ENCODE results near the gene RAB3GAP1. TPM values are rescaled to one million over a fixed set of nuclear protein-coding genes. Genes with fewer than 3 reads are reported as not detected.

The RAB3GAP1 gene
- total RNA-seq, 2 donors from 2014 or later, result 28.5 to 29.6 TPM

DNA sequence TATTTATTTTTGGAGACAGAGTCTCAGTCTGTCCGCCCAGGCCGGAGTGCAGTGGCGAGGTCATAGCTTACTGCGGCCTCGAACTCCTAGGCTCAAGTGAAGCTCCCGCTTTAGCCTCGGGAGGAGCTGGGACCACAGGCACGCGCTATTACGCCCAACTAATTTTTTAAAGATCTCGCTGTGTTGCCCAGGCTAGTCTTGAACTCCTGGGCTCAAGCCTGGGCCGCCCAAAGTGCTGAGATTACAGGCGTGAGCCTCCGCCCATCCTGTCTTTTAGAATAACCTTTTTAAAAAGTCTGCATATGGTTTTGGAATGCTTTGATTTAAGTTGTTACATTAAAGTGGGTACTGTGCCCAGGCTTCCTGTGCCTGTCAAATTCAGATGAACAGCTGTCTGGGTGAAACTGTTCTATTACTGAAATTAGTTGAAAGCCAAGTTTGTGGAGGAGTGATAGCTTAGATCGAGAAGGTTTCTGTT, 944 bp downstream of the RAB3GAP1 start:
- no peak overlapping the region for H3K27ac ChIP-seq (ENCODE audit: low read depth, low read length)
- H3K4me1 Mint-ChIP-seq, result peaks cover 20% of the 10 kb centered on the region
- TF ChIP-seq, protein P1, sequence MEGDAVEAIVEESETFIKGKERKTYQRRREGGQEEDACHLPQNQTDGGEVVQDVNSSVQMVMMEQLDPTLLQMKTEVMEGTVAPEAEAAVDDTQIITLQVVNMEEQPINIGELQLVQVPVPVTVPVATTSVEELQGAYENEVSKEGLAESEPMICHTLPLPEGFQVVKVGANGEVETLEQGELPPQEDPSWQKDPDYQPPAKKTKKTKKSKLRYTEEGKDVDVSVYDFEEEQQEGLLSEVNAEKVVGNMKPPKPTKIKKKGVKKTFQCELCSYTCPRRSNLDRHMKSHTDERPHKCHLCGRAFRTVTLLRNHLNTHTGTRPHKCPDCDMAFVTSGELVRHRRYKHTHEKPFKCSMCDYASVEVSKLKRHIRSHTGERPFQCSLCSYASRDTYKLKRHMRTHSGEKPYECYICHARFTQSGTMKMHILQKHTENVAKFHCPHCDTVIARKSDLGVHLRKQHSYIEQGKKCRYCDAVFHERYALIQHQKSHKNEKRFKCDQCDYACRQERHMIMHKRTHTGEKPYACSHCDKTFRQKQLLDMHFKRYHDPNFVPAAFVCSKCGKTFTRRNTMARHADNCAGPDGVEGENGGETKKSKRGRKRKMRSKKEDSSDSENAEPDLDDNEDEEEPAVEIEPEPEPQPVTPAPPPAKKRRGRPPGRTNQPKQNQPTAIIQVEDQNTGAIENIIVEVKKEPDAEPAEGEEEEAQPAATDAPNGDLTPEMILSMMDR (conservative IDR thresholded peaks at IDR 0.05), result no peak

DNA sequence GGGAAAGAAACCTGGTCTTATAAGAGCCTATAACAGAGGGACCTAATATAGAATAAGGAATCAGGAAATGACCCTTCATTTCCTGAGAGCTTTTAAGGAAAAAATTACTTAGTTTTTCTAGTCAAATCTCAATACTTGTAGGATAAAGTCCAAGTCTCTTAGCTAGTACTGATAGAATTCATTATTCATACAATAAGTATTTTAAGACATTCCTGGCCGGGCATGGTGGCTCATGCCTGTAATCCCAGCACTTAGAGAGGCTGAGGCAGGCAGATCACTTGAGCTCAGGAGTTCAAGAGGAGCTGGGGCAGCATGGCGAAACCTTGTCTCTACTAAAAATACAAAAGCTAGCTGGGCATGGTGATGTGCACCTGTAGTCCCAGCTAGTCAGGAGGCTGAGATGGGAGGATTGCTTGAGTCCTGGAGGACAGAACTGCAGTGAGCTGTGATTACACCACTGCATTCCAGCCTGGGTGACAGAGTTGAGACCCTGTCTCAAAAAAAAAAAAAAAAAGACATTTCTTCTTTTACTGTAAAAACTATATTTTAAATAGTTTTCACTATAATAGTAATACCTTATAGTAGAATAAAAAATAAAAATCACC, 3.2 kb downstream of the RAB3GAP1 start:
- DNase-seq, result no peak
- TF ChIP-seq, protein P1 (conservative IDR thresholded peaks at IDR 0.05), result no peak
- Histone ChIP-seq H3K27ac (ENCODE audit: low read depth, low read length) (no peak overlapping the region), H3K9me3 (ENCODE audit: control insufficient read depth, low read length) (no peaks in the 10 kb centered on the region), H3K4me1 (ENCODE audit: control insufficient read depth, insufficient read depth, low read length) (no peaks in the 10 kb centered on the region), H3K9ac (ENCODE audit: extremely low read depth, low read length, poor library complexity, severe bottlenecking) (no peak overlapping the region), H3K27me3 (ENCODE audit: control insufficient read depth, insufficient read depth, low read length, poor library complexity, severe bottlenecking) (no peaks in the 10 kb centered on the region), H3K4me3 (ENCODE audit: low read length) (no peak overlapping the region), H3K36me3 (ENCODE audit: control insufficient read depth, insufficient read depth, low read length) (peaks cover 35% of the 10 kb centered on the region)
- 93 to 100% methylated on average over 1 to 2 of the region's 2 CpGs for WGBS, 2 experiments (ENCODE audit: insufficient coverage in 1 of 2, insufficient read length in 1 of 2)
- peaks cover 16% of the 10 kb centered on the region for H3K4me1 Mint-ChIP-seq
- no peaks in the 10 kb centered on the region for H3K27me3 Mint-ChIP-seq (ENCODE audit: insufficient read depth)
- H3K9me3 Mint-ChIP-seq, result no peaks in the 10 kb centered on the region
- peaks cover 25% of the 10 kb centered on the region for H3K36me3 Mint-ChIP-seq (ENCODE audit: low read depth)
- H3K4me3 Mint-ChIP-seq, result no peak overlapping the region
- H3K27ac Mint-ChIP-seq, result no peak overlapping the region

More for the DNA sequence above, 944 bp downstream of the RAB3GAP1 start:
- no peaks in the 10 kb centered on the region for H3K4me1 ChIP-seq (ENCODE audit: control insufficient read depth, insufficient read depth, low read length)
- peak; percentile 49 for DNase-seq
- peaks cover 12% of the 10 kb centered on the region for H3K36me3 Mint-ChIP-seq (ENCODE audit: low read depth)
- 40 to 45% methylated on average over 13 to 15 of the region's 15 CpGs for WGBS, 2 experiments (ENCODE audit: insufficient coverage in 1 of 2, insufficient read length in 1 of 2)
- peak overlapping the region; percentile 98 for H3K4me3 ChIP-seq (ENCODE audit: low read length)
- H3K36me3 ChIP-seq (ENCODE audit: control insufficient read depth, insufficient read depth, low read length), result peaks cover 24% of the 10 kb centered on the region
- peak overlapping the region; percentile 98 for H3K9ac ChIP-seq (ENCODE audit: extremely low read depth, low read length, poor library complexity, severe bottlenecking)
- no peaks in the 10 kb centered on the region for H3K9me3 Mint-ChIP-seq
- H3K27me3 Mint-ChIP-seq (ENCODE audit: insufficient read depth), result no peaks in the 10 kb centered on the region
- H3K9me3 ChIP-seq (ENCODE audit: control insufficient read depth, low read length), result no peaks in the 10 kb centered on the region
- H3K27ac Mint-ChIP-seq, result peak overlapping the region; percentile 99
- H3K27me3 ChIP-seq (ENCODE audit: control insufficient read depth, insufficient read depth, low read length, poor library complexity, severe bottlenecking), result no peaks in the 10 kb centered on the region
- peak overlapping the region; percentile 97 for H3K4me3 Mint-ChIP-seq

DNA sequence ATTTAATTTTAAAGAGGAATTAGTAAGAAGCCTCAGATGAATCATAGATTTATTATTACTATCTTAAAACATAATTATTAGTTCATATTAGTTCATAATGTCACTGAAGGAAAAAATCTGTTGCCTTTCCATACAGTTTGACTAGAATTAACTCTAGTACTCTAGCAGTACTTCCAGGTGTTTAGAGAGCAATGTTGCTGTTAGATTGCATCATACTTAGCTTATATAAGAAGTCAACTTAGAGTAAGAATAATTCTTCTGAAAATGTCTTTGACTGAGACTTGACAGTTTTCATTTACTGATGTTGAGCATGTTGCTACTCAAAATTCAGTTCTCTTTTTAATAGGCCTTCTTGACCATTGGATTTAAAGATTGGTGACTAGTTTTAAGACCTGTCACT, 4.7 kb downstream of the RAB3GAP1 start:
- Histone ChIP-seq H3K27me3 (ENCODE audit: control insufficient read depth, insufficient read depth, low read length, poor library complexity, severe bottlenecking) (no peaks in the 10 kb centered on the region), H3K27ac (ENCODE audit: low read depth, low read length) (no peak overlapping the region), H3K9ac (ENCODE audit: extremely low read depth, low read length, poor library complexity, severe bottlenecking) (no peak overlapping the region), H3K4me3 (ENCODE audit: low read length) (no peak overlapping the region), H3K4me1 (ENCODE audit: control insufficient read depth, insufficient read depth, low read length) (no peaks in the 10 kb centered on the region), H3K36me3 (ENCODE audit: control insufficient read depth, insufficient read depth, low read length) (peaks cover 46% of the 10 kb centered on the region), H3K9me3 (ENCODE audit: control insufficient read depth, low read length) (no peaks in the 10 kb centered on the region)
- H3K36me3 Mint-ChIP-seq (ENCODE audit: low read depth), result peaks cover 36% of the 10 kb centered on the region
- no peaks in the 10 kb centered on the region for H3K27me3 Mint-ChIP-seq (ENCODE audit: insufficient read depth)
- peaks cover 13% of the 10 kb centered on the region for H3K4me1 Mint-ChIP-seq
- H3K9me3 Mint-ChIP-seq, result no peaks in the 10 kb centered on the region
- no peak overlapping the region for H3K4me3 Mint-ChIP-seq
- no peak overlapping the region for H3K27ac Mint-ChIP-seq
- DNase-seq, result no peak
- TF ChIP-seq, protein P1 (conservative IDR thresholded peaks at IDR 0.05), result no peak

Data from endodermal cell (in vitro differentiated cells).